GM18505 (cell line): ENCODE data around the gene PPP1R12C.
A peak's percentile ranks its signal among the peaks of the same experiment; 100 is the strongest.
"Not testable (repeated sequence)": the region's sequence is repeated elsewhere in the genome, so short reads cannot be mapped to it uniquely, and the experiment has no call there.

Source experiments
- ATAC-seq: cut with Tn5 transposase; IDR thresholded peaks from one replicate; pipeline ENCODE4 v1.9.1; 2021; ENCODE audit not compliant: unreplicated experiment
- POLR2A ChIP-seq: IDR thresholded peaks from 4 replicates; pipeline ENCODE4 v1.6.1; 2011; ENCODE audit warnings: borderline replicate concordance; ENCODE audit not compliant: insufficient read depth, insufficient read length; ENCODE audit errors: extremely low read depth

Gene PPP1R12C

DNA sequence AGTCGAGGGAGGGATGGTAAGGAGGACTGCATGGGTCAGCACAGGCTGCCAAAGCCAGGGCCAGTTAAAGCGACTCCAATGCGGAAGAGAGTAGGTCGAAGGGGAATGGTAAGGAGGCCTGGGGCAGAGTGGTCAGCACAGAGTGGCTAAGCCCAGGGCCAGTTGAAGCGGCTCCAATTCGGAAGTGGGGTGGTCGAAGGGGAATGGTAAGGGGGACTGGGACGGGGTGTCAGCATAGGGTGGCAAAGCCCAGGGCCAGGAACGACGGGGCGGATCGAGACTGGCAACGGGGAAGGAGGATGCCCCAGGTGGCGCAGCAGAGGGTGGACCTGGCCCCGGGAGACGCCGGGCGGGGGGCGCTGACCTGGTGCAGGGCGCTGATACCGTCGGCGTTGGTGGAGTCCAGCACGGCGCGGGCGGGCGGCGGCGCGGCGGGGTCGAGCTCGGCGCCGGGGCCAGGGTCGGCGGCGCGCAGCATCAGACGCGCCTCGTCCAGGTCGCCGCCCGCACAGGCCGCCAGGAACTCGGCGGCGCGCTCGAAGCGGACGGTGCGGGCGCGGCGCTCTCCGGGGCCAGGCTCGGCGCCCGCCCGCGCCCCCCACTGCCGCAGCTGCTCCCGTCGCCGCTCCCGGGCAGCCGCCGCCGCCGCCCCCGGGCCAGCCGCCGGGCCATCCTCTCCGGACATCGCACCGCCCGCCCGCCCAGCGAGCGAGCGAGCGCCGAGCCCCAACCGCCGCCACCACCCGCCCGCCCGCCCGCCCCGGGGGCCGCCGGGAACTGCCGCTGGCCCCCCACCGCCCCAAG is at the start of gene PPP1R12C:
TSS of gene PPP1R12C (minus strand) at position 779 of the 804 bp plus-strand sequence. CDS start at position 685, 94 bp downstream.
- no peak for TF ChIP-seq POLR2A
- peak; percentile 8 for ATAC-seq

DNA sequence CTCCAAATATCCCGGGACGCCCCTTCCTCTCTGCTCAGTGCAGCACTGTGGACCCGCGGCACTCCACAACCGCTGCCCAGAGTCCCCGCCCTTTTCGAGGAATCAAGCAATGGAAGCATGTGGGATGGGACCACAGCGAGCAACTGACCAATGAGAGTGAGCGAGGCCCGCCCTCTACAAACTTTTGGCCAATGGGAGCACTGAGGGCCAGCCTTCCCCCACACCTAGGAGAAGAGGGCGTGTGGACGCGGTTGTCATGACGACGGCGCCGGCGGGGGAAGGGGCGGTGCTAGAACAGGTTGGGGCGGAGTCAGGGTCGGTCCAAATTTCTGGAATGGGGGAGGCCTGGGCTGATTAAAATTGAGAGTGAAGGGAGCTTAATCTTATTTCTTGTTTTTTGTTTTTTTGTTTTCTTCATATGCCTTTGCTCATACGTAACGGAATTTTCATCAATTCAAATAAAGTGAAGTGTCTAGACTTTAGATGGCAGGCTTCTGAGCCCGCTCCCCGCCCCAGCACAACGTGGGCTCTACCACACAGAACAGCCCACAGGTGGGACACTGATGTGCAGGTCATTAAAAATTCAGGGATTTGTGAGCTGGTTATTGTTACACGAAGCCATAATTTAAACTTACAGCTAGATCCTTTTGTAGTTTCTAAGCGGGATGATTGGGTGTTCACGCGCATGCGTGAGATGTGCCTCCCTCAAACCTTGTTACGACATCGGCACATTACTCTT is 49.3 kb upstream of the PPP1R12C start, which contains the start of gene DNAAF3:
TSS of gene DNAAF3 (minus strand) at position 84 of the 739 bp plus-strand sequence. CDS start 200 bp downstream, outside the sequence.
- no peak for TF ChIP-seq POLR2A
- peak; percentile 89 for ATAC-seq

DNA sequence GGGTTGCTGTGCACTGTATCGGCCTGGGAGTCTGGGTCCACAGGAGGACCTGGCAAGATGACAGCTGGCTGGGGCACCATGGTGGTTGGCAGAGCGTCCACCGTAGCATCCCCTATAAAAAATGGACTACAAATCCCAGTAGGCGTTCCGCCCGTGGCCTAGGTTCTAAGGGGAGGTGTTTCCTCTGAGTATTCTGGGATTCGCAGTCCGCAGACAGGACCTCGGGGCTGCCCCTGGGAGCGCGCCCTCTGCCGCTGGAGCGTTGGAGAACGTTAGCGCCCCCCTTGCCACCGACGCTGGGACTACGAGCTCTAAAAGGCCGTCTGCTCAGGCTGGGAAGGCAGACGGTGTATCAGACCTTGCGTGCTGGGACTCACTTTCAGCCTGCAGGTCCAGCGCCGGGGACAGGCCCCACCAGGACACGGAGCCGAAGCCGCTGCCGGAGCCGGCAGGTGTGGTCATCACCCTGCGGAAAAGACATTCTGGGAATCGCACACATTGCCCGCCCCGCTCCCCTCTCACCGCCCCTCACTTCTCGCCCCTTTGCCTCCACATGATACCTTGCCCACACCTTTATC is 48.6 kb upstream of the PPP1R12C start:
- no peak for ATAC-seq
- TF ChIP-seq POLR2A: no peak

DNA sequence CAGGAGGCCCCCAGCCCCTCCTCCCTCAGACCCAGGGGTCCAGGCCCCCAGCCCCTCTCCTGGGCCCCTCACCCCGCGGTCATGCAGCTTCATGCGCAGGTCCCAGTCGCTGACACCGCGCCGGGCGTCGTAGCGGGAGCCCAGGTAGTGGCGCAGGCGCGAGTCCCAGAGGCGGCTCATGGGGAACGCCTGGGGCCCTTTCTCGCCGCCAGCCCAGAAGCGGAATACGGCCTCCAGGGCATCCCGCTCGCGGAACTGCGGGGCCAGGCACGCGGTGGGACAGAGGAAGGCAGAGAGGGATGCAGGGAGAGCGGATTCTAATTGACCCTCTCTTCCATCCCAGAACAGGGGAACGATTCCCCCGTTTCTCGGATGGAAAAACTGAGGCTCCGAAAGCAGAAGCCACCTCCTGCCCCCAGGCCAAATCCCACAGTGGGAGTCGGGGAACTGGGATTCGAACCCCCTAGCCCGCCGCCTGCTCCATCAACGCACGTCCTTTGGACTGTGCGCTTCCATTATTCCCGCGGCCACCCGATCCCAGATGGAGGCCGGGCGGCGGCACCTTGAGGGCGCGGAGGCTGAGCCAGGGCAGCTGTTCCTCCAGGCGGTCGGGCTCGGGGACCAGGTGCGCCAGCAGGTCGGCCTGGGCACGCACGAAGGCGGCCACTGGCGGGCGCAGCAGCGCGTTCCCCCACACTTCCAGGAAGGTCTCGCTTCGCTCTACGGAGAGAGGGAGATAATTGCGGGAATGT is 44.3 kb upstream of the PPP1R12C start:
- TF ChIP-seq POLR2A: no peak
- ATAC-seq: no peak

DNA sequence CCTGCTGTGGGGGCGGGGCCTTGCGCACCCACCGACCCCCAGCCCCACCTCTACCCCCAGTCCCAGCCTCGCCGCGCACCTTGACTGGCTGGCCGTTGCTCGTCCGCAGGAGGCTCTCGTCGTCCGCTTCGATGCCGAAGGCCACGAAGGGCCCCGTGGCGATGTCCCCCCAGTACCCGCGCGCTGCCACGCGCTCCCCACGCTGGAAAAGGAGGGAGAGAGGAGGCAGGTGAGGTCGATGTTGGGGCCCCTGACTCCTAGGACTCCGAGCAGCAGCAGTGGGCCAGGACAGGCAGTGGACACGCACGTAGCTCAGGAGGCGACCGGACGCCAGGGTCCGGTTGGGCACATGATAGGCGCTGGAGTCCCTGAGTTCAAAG is 43.5 kb upstream of the PPP1R12C start:
- ATAC-seq: no peak
- TF ChIP-seq POLR2A: no peak

DNA sequence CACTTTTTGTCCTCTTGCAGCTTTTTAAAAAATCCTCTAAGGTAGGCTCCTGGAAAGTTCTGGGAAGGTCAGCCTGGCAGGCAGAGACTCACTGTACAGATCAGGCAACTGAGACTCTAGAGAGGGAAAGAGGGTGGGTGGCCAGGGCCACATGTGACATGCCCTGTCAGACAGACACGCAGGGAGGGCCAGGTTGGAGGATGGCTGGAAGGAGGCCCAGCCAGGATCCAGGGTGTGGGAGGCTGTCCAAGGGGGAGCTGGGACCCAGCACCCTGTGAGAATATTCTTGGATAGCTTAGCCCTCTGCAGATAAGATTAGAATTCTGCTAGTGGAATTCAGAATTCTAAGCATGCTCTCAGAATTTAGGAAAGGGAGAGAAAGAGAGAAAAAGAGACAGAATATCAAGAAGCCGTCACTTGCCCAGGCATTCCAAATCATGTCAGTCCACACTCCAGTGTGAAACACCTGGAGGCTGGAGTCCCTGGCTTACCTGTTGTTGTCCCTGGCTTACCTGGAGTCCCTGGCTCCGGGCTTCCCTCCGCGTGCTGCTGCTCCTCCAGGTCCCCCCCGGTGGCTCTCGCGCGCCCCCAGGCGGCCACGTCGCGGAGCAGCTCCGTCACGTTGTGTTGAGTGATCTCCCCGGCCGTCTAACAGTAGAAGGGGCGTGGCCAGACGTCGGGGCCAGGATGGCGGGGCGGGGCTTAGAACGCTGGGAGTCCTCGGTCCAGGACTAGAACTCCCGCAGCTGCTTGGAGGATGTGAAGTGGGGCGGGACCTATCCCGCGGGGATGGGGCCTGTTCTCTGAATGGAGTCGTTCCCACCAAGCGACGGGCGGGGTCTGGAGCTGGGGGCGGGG is 42.9 kb upstream of the PPP1R12C start:
- ATAC-seq: no peak
- TF ChIP-seq POLR2A: no peak

DNA sequence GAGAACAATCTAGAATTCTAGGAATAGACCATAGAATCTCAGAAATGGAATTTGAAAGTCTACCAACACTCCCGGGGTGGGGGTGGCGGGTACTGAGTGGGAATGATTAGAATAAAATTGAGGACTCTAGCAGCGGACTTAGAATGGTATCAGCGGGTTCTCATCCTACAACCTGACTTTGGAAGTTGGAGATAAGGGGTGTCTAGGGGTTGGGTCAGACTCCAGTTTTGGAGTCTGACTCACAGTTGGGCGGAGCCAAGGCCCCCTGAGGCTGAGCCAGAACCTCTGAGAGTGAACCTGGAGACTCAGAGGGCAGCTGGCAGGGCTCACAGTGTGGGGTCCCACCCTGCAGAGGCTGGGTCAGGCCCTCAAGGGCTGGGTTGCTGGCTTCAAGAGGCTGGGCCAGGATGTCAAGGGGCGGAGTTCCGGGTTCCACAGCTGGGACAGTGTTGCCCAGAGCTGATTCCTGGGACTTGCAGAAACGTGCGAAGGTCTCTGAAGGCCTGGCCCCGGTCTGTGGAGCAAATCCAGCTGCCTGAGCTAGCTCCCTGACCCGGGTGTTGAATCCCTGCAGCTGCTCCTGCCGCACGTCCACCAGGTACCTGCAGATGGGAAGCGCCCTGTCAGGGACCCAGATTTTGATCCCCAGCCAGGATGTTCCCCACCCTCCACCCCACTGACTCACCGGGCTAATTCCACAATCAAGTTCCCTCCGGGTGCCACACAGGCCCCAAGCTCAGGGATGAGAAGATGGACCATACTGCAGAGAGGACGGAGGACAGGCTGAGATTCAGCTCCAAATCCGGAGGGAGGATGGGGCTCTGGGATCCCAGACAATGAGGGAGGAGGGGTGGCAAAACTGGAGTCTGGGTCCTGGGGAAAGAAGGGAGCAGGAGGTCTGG is 41.7 kb upstream of the PPP1R12C start:
- ATAC-seq: no peak
- no peak for TF ChIP-seq POLR2A

DNA sequence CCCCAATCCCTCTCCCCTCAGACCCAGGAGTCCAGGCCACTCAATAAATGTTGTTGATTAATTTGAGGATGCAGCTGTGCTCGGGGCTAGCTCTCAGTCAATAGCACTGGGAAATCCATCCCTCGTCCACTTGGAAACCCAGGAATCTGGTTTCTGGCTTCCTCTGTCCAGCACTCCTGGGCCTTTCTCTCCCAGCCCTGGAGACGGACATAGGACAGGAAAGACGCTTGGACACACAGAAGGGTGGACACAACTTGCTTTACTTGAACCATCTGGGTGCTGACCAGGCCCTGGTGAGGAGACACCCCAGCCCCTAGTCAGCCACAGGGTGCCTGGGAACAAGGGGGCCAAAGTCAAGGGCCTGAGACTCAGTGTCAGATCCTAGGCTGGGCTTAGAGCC is 41.0 kb upstream of the PPP1R12C start:
- ATAC-seq: no peak
- TF ChIP-seq POLR2A: no peak

DNA sequence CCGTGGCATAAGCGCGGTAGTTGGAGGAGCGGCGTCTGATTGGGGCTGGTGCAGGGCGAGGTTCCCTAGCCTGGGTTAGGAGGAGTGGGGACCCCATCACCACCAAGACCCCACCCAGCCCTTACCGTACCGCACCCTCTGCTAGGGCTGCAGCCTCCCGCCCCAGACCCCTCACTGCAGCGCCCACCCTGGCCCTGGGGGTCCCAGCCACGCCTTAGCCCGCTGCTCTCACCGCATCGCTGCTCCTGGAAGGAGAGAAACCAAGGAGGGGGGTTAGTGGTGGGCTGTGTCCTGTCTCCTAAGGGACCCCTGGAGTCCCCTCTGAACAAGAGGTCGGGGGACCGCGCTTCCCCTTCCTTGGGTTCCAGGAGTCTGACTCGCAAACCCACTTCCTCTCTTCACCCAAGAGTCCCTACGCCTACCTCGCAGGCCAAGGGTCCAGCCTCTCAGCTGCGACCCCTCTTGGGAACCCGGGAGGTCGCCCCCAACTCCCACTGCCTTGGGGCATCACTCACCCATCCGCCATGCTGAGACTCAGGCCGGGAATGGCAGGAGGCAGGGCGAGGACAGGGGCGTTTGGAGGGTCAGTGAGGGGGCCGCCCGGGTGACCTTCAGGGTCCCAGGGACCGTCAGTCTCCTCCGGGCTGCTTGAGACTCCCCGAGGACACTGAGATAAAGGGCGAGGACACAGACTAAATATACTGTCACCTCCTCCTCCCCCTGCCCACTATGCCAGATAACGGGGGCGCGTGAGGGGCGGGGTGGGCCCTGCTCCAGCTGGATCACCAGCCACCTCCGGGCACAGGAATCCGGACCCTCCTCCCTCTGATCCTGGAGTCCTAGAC is 39.8 kb upstream of the PPP1R12C start, which contains the start of gene TNNI3:
TSS of gene TNNI3 (minus strand) at position 669 of the 845 bp plus-strand sequence. CDS start at position 526, 143 bp downstream.
- no peak for ATAC-seq

DNA sequence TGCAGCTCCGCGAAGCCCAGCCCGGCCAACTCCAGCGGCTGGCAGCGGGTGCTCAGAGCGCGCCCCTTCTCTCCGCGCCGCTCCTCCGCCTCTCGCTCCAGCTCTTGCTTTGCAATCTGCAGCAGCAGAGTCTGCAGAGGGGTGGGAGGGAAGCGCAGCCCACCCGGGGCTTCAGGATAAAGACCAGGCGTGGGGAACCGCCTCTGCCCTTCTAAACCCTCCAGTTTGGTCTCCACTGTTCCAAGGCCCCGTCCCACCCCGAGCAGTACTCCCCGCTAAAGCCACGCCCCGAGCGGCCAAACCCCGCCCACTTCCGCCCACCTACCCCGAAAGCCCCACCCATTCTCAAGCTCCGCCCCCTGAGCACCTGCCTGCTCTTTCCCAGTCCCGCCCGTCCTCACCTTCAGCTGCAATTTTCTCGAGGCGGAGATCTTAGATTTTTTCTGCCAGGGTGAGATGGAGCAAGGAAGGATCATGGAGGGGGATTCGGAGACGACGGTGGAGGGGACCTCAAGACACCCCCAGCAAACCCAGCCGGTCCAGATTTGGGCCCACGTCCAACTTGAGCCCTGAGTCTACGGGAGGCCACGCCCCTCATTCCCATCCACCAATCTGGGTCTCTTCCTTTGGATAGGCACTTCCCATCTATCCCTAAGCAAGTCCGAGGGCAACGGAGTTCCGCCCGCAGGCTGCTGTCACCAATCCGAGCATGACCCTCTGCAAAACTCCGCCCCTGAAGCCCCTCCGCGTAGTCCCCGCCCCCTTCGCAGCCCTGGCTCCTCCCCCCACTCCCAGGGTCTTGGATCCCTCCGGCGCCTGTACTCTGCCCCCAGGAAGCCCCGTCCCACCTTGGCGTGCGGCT is 39.0 kb upstream of the PPP1R12C start:
- TF ChIP-seq POLR2A: no peak
- ATAC-seq: no peak

More for the DNA sequence above, 39.8 kb upstream of the PPP1R12C start, which contains the start of gene TNNI3:
- no peak for TF ChIP-seq POLR2A

DNA sequence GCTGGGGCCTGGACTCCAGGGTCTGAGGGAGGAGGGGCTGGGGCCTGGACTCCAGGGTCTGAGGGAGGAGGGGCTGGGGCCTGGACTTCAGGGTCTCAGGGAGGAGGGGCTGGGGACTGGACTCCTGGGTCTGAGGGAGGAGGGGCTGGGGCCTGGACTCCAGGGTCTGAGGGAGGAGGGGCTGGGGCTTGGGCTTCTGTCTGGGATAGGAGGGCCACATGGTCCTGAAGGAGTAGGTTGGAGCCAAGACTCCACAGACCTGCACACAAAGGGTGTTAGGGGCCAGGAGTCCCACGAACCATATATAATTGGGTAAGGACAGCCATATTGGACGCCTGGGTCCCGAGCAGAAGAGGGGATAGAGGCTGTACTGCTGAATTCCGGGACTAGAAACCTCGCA is 38.3 kb upstream of the PPP1R12C start:
- ATAC-seq: not testable (repeated sequence)
